Coronary artery (tissue), 2 donors: ENCODE data around the gene HOXD13.

Source experiments
- DNase-seq: peaks from one replicate; pipeline ENCODE4 v3.0.0-alpha.2; 2017; ENCODE audit warnings: low spot score
- H3K27ac ChIP-seq, 2 donors: fragments of 200-600 bp; sonication (generic); one replicate each; pipeline ENCODE4 v1.5.1; 2016 to 2019
- H3K4me3 ChIP-seq: fragments of 200-600 bp; sonication (generic); 2 replicates; pipeline ENCODE4 v1.5.1; 2016; ENCODE audit warnings: mild to moderate bottlenecking, moderate library complexity
- TF ChIP-seq, protein P1 (sequence below): fragments of 200-600 bp; sonication (generic); IDR thresholded peaks from one replicate; pipeline ENCODE4 v1.5.1; 2019; ENCODE audit warnings: antibody characterized with exemption

HOXD13 gene

DNA sequence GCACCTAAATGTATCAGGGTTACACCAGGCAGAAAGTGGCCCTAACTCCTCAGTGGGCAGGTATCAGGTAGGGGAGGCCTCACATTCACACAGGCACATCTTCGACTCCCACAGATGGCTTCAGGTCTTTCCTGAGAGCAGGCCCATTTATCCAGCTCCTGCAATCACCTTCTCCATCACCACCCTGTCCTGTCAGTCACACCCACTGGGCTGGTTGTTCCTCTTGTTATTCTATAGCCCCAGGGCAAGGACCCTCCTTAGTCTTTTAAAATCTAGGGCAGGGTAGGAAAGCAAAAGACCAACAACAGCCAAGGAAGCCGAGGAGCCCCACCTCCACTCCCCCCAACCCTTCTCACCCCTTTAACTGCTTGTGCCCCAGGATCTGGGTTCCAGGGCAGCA is 49.8 kb downstream of the HOXD13 start:
- Histone ChIP-seq H3K27ac (no peak overlapping the region), H3K4me3 (no peak overlapping the region)
- DNase-seq: no peak
- TF ChIP-seq, protein P1, sequence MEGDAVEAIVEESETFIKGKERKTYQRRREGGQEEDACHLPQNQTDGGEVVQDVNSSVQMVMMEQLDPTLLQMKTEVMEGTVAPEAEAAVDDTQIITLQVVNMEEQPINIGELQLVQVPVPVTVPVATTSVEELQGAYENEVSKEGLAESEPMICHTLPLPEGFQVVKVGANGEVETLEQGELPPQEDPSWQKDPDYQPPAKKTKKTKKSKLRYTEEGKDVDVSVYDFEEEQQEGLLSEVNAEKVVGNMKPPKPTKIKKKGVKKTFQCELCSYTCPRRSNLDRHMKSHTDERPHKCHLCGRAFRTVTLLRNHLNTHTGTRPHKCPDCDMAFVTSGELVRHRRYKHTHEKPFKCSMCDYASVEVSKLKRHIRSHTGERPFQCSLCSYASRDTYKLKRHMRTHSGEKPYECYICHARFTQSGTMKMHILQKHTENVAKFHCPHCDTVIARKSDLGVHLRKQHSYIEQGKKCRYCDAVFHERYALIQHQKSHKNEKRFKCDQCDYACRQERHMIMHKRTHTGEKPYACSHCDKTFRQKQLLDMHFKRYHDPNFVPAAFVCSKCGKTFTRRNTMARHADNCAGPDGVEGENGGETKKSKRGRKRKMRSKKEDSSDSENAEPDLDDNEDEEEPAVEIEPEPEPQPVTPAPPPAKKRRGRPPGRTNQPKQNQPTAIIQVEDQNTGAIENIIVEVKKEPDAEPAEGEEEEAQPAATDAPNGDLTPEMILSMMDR: no peak
